Measurements from ENCODE around the gene CLSTN2. TPM values are rescaled to one million over a fixed set of nuclear protein-coding genes. Genes with fewer than 3 reads are reported as not detected.
A peak's percentile ranks its signal among the peaks of the same experiment; 100 is the strongest.

CLSTN2 gene
- total and polyA plus RNA-seq, 2 of the 8 experiments (the other 6 are each of a cell fraction or from before 2014, with no cell fraction given): 0.39 to 0.52 TPM

GRCh38 chr3:140100479-140100878 lies 165.5 kb downstream of the CLSTN2 start:
- Histone ChIP-seq H3K4ac (replicated peaks; ENCODE audit: insufficient read length, low read depth, low read length) (no peak overlapping the region), H4K5ac (ENCODE audit: insufficient read length, low read depth, low read length) (no peak overlapping the region), H3K27ac (ENCODE audit: low read depth, low read length) (no peak overlapping the region), H3K14ac (ENCODE audit: insufficient read length) (no peak overlapping the region), H4K8ac (ENCODE audit: extremely low read depth, insufficient read depth, low read length) (no peak overlapping the region), H2AFZ (ENCODE audit: low read length) (no peak overlapping the region), H2AK5ac (ENCODE audit: low read depth, low read length) (no peak overlapping the region), H2BK12ac (ENCODE audit: low read depth, low read length) (no peak overlapping the region), H3K4me2 (ENCODE audit: insufficient read depth in 1 of 2, low read depth in 2 of 2, low read length in 2 of 2) (no peak overlapping the region), H3K36me3 (ENCODE audit: control insufficient read depth in 2 of 4, insufficient read depth in 4 of 4, low read length in 3 of 4) (no peaks in the 10 kb centered on the region), H3K18ac (ENCODE audit: extremely low read depth, low read length) (no peak overlapping the region), H2BK15ac (ENCODE audit: low read length) (no peak overlapping the region), H2BK120ac (replicated peaks; ENCODE audit: low read depth, low read length) (no peak overlapping the region), H4K20me1 (replicated peaks in 1 of 2; ENCODE audit: control insufficient read depth in 1 of 2, insufficient read depth in 2 of 2, low read length in 2 of 2) (no peaks in the 10 kb centered on the region), H3K79me2 (ENCODE audit: control insufficient read depth in 1 of 2, insufficient read depth in 2 of 2, low read length in 2 of 2) (no peaks in the 10 kb centered on the region), H3K79me1 (ENCODE audit: low read depth, low read length) (no peaks in the 10 kb centered on the region), H3K9me3 (ENCODE audit: insufficient read depth in 2 of 2, low read depth in 1 of 2, low read length in 1 of 2) (no peaks in the 10 kb centered on the region), H3K56ac (replicated peaks; ENCODE audit: insufficient read length, low read depth, low read length) (no peak overlapping the region), H3K23me2 (ENCODE audit: low read depth, low read length) (no peaks in the 10 kb centered on the region), H3K23ac (ENCODE audit: insufficient read length) (no peak overlapping the region), H3K4me1 (replicated peaks in 1 of 4; ENCODE audit: control insufficient read depth in 3 of 4, insufficient read depth in 4 of 4, low read length in 3 of 4) (no peaks in the 10 kb centered on the region), H3K9ac (replicated peaks in 1 of 4; ENCODE audit: extremely low read depth in 1 of 4, low read depth in 3 of 4, low read length in 3 of 4) (no peak overlapping the region), H4K91ac (replicated peaks; ENCODE audit: insufficient read length, low read length) (no peak overlapping the region), H2BK20ac (ENCODE audit: low read length) (peak overlapping the region; percentile 84; the same call in 1 of the 2 replicates), H3K27me3 (replicated peaks in 1 of 4; ENCODE audit: control insufficient read depth in 3 of 4, extremely low read depth in 1 of 4, insufficient read depth in 3 of 4, low read length in 3 of 4) (no peaks in the 10 kb centered on the region), H2BK5ac (ENCODE audit: low read depth, low read length) (no peak overlapping the region), H3K4me3 (ENCODE audit: extremely low read depth in 1 of 4, insufficient read depth in 2 of 4, low read depth in 3 of 4, low read length in 4 of 4) (no peak overlapping the region)
- CTCF ChIA-PET (ENCODE audit: partially characterized antibody): interaction anchor here (1.7 kb wide), 1 partner anchor 8 kb away, joined by 6 read pairs; no protein-coding TSS in a partner anchor
- no peak for FAIRE-seq
- 88% methylated on average over 7 of the region's 7 CpGs; no CpG with 5 or more reads in 1 of the 2 experiments for WGBS, 2 experiments (ENCODE audit: extremely low coverage in 1 of 2, insufficient coverage in 1 of 2, insufficient read length in 1 of 2, insufficient replicate concordance in 2 of 2, low coverage in 1 of 2, low lambda C conversion rate in 2 of 2, missing lambda C conversion rate in 1 of 2)
- DNase-seq (ENCODE audit: low read depth in 1 of 2, low spot score in 2 of 2): no peak
- POLR2A ChIA-PET (ENCODE audit: partially characterized antibody): no interaction called here
- TF ChIP-seq RXRA (IDR thresholded peaks at IDR 0.05; ENCODE audit: insufficient read depth, low read depth, low read length): no peak
- TF ChIP-seq MAFK (IDR thresholded peaks at IDR 0.05; ENCODE audit: low read depth, low read length): no peak
- TF ChIP-seq TEAD4 (IDR thresholded peaks at IDR 0.05; ENCODE audit: low read depth, low read length): no peak
- TF ChIP-seq SUZ12 (IDR thresholded peaks at IDR 0.05; ENCODE audit: low read length): no peak
- TF ChIP-seq EP300 (IDR thresholded peaks at IDR 0.05; ENCODE audit: borderline replicate concordance in 1 of 2, low read depth in 2 of 2, low read length in 2 of 2): no peak
- no peak for TF ChIP-seq SP4 (IDR thresholded peaks at IDR 0.05; ENCODE audit: low read length)
- TF ChIP-seq ZNF274 (IDR thresholded peaks at IDR 0.05; ENCODE audit: borderline replicate concordance, extremely low read depth, low read length): no peak
- TF ChIP-seq CBX8 (IDR thresholded peaks at IDR 0.05; ENCODE audit: borderline replicate concordance, low read depth, low read length): no peak
- TF ChIP-seq SRF (IDR thresholded peaks at IDR 0.05; ENCODE audit: low read depth, low read length): no peak
- TF ChIP-seq, protein P1, sequence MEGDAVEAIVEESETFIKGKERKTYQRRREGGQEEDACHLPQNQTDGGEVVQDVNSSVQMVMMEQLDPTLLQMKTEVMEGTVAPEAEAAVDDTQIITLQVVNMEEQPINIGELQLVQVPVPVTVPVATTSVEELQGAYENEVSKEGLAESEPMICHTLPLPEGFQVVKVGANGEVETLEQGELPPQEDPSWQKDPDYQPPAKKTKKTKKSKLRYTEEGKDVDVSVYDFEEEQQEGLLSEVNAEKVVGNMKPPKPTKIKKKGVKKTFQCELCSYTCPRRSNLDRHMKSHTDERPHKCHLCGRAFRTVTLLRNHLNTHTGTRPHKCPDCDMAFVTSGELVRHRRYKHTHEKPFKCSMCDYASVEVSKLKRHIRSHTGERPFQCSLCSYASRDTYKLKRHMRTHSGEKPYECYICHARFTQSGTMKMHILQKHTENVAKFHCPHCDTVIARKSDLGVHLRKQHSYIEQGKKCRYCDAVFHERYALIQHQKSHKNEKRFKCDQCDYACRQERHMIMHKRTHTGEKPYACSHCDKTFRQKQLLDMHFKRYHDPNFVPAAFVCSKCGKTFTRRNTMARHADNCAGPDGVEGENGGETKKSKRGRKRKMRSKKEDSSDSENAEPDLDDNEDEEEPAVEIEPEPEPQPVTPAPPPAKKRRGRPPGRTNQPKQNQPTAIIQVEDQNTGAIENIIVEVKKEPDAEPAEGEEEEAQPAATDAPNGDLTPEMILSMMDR (IDR thresholded peaks at IDR 0.05; ENCODE audit: control extremely low read depth in 1 of 3, insufficient read depth in 1 of 3, low read depth in 1 of 3, low read length in 3 of 3): no peak
- no peak for TF ChIP-seq SP2 (IDR thresholded peaks at IDR 0.05; ENCODE audit: low read length)
- TF ChIP-seq KDM5A (IDR thresholded peaks at IDR 0.05; ENCODE audit: low read length): no peak
- TF ChIP-seq CHD2 (IDR thresholded peaks at IDR 0.05; ENCODE audit: low read length): no peak

All from H1 (cell line).